ENCODE data around the gene MAMDC4.
"Not testable (repeated sequence)": the region's sequence is repeated elsewhere in the genome, so short reads cannot be mapped to it uniquely, and the experiment has no call there.

Gene MAMDC4

GRCh38 chr9:136863623-136864273 lies 11.6 kb downstream of the MAMDC4 start:
- TF ChIP-seq, protein P1, sequence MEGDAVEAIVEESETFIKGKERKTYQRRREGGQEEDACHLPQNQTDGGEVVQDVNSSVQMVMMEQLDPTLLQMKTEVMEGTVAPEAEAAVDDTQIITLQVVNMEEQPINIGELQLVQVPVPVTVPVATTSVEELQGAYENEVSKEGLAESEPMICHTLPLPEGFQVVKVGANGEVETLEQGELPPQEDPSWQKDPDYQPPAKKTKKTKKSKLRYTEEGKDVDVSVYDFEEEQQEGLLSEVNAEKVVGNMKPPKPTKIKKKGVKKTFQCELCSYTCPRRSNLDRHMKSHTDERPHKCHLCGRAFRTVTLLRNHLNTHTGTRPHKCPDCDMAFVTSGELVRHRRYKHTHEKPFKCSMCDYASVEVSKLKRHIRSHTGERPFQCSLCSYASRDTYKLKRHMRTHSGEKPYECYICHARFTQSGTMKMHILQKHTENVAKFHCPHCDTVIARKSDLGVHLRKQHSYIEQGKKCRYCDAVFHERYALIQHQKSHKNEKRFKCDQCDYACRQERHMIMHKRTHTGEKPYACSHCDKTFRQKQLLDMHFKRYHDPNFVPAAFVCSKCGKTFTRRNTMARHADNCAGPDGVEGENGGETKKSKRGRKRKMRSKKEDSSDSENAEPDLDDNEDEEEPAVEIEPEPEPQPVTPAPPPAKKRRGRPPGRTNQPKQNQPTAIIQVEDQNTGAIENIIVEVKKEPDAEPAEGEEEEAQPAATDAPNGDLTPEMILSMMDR (IDR thresholded peaks at IDR 0.05; ENCODE audit: control insufficient read depth, extremely low read depth, insufficient read depth), result no peak
- H3K4me3 ChIP-seq (ENCODE audit: low read depth, low read length), result no peak overlapping the region
- DNase-seq (ENCODE audit: low read depth), result no peak

GRCh38 chr9:136865041-136865767 lies 13.1 kb downstream of the MAMDC4 start:
- H3K4me3 ChIP-seq (ENCODE audit: low read depth, low read length), result peak overlapping the region; percentile 76
- no peak for DNase-seq (ENCODE audit: low read depth)
- TF ChIP-seq, protein P1 (IDR thresholded peaks at IDR 0.05; ENCODE audit: control insufficient read depth, extremely low read depth, insufficient read depth), result no peak

- H3K4me3 ChIP-seq (ENCODE audit: low read depth, low read length), result peak overlapping the region; percentile 76
- DNase-seq (ENCODE audit: low read depth), result no peak
- TF ChIP-seq, protein P1 (IDR thresholded peaks at IDR 0.05; ENCODE audit: control insufficient read depth, extremely low read depth, insufficient read depth), result no peak
Observed at GRCh38 chr9:136865768-136866103, 13.6 kb downstream of the MAMDC4 start.

DNA sequence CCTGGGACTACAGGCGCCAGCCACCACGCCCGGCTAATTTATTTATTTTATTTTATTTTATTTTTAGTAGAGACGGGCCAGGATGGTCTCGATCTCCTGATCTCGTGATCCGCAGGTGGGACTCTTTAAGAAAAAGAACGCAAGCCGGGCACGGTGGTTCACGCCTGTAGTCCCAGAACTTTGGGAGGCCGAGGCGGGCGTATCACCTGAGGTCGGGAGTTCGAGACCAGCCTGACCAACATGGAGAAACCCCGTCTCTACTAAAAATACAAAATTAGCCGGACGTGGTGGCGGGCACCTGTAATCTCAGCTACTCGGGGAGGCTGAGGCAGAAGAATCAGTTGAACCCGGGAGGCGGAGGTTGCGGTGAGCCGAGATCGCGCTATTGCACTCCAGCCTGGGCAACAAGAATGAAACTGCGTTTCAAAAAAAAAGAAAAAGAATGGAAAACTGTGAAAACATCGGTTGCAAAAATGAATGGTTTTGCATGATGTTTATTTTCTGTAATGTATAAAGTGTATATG lies 14.8 kb downstream of the MAMDC4 start:
- H3K4me3 ChIP-seq (ENCODE audit: low read depth, low read length), result peak overlapping the region; percentile 64
- DNase-seq (ENCODE audit: low read depth), result not testable (repeated sequence)

- no peak for DNase-seq (ENCODE audit: low read depth)
- no peak overlapping the region; the same call in 1 of the 2 replicates for H3K4me3 ChIP-seq (ENCODE audit: low read depth, low read length)
- TF ChIP-seq, protein P1 (IDR thresholded peaks at IDR 0.05; ENCODE audit: control insufficient read depth, extremely low read depth, insufficient read depth), result no peak
Observed at GRCh38 chr9:136867480-136867879, 15.3 kb downstream of the MAMDC4 start.

GRCh38 chr9:136867917-136868316 lies 15.8 kb downstream of the MAMDC4 start:
- TF ChIP-seq, protein P1 (IDR thresholded peaks at IDR 0.05; ENCODE audit: control insufficient read depth, extremely low read depth, insufficient read depth), result no peak
- H3K4me3 ChIP-seq (ENCODE audit: low read depth, low read length), result no peak overlapping the region
- DNase-seq (ENCODE audit: low read depth), result no peak

DNA sequence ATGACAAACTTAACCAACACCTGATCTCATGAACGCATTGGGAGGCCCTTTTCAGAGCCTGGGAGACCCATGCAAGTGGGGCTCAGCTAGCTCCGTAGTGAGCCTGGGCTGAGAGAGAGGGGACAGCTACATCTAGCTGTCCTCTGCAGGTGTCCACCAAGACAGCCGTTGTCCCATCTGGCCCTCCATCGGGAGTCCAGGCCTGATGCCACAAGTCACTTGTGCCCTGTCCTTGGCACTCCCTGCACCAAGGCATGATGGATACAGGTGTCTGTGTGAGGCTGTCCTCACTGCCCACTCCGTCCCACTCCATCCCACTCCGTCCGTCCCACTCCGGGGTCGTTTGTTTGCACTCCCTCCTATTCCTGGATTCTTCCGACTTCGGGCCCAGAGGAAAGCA lies 16.5 kb downstream of the MAMDC4 start:
- no peak for DNase-seq (ENCODE audit: low read depth)
- TF ChIP-seq, protein P1 (IDR thresholded peaks at IDR 0.05; ENCODE audit: control insufficient read depth, extremely low read depth, insufficient read depth), result no peak
- no peak overlapping the region for H3K4me3 ChIP-seq (ENCODE audit: low read depth, low read length)

GRCh38 chr9:136869611-136870010 lies 17.5 kb downstream of the MAMDC4 start:
- H3K4me3 ChIP-seq (ENCODE audit: low read depth, low read length); DNase-seq (ENCODE audit: low read depth): not testable (repeated sequence)
